ENCODE measurements around the gene GRID1. TPM values are rescaled to one million over a fixed set of nuclear protein-coding genes. Genes with fewer than 3 reads are reported as not detected.

The GRID1 gene
- total RNA-seq, 1 donor from 2014 or later: 7.1 TPM

DNA sequence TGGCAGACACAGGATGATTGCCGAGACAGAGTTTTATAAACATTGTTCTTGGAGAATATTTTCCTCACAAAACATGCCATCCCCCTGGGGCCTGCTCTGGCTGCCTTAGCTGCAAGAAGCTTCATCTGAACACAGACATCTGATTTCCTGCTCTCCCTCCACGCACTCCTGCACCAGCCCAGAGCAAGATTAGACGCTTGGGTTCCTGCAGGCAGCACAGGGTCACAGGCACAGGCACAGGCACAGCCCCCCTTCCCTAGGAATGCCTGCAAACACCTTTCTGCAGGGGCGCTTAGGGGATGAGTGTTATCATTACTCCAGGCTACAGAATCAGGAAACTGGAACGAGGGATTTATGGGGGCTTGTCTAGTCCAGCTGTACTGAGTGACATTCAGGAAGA is 450.3 kb downstream of the GRID1 start:
- intact Hi-C loops (cut with DNase I): no loop called here
- H3K27ac ChIP-seq: no peak overlapping the region
- TF ChIP-seq POLR2A (IDR thresholded peaks at IDR 0.05) (no peak), POLR2AphosphoS5 (IDR thresholded peaks at IDR 0.05; ENCODE audit: insufficient read depth in 1 of 2, low read depth in 1 of 2) (no peak)
- TF ChIP-seq, protein P1, sequence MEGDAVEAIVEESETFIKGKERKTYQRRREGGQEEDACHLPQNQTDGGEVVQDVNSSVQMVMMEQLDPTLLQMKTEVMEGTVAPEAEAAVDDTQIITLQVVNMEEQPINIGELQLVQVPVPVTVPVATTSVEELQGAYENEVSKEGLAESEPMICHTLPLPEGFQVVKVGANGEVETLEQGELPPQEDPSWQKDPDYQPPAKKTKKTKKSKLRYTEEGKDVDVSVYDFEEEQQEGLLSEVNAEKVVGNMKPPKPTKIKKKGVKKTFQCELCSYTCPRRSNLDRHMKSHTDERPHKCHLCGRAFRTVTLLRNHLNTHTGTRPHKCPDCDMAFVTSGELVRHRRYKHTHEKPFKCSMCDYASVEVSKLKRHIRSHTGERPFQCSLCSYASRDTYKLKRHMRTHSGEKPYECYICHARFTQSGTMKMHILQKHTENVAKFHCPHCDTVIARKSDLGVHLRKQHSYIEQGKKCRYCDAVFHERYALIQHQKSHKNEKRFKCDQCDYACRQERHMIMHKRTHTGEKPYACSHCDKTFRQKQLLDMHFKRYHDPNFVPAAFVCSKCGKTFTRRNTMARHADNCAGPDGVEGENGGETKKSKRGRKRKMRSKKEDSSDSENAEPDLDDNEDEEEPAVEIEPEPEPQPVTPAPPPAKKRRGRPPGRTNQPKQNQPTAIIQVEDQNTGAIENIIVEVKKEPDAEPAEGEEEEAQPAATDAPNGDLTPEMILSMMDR (IDR thresholded peaks at IDR 0.05): no peak
- no peaks in the 10 kb centered on the region for H3K9me3 ChIP-seq
- H3K27me3 ChIP-seq: no peaks in the 10 kb centered on the region
- H3K4me1 ChIP-seq: peaks cover 23% of the 10 kb centered on the region
- no peak overlapping the region for H3K4me3 ChIP-seq
- H3K36me3 ChIP-seq: no peaks in the 10 kb centered on the region
- DNase-seq (ENCODE audit: extremely low spot score in 2 of 2): no peak

DNA sequence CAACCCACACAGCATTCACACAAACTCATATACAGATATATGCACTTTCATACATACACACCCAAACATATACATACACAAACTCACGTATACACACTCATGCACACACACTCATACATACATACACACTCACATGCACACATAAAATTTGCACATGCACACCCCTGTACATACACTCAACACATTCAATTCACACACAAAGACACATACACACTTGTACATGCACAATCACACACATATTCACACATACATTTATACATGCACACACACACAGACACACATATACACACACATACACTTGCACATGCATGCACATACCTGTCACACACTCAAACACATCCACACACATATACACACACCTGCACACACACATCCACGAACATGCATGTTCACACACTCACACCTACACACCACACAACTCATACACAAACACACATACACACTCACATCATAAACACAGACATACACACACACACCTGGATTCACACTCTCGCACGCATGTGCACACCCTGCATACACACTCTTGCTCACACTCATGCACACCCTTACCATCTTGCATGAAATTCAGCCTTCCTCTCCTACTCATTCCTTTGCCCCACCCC is 451.2 kb downstream of the GRID1 start:
- H3K9me3 ChIP-seq: no peaks in the 10 kb centered on the region
- no peak overlapping the region for H3K27ac ChIP-seq
- peaks cover 23% of the 10 kb centered on the region for H3K4me1 ChIP-seq
- intact Hi-C loops (cut with DNase I): no loop called here
- TF ChIP-seq POLR2AphosphoS5 (IDR thresholded peaks at IDR 0.05; ENCODE audit: insufficient read depth in 1 of 2, low read depth in 1 of 2): no peak
- TF ChIP-seq, protein P1 (IDR thresholded peaks at IDR 0.05): no peak
- TF ChIP-seq POLR2A (IDR thresholded peaks at IDR 0.05): no peak
- no peak for DNase-seq (ENCODE audit: extremely low spot score in 2 of 2)
- H3K4me3 ChIP-seq: no peak overlapping the region
- no peaks in the 10 kb centered on the region for H3K36me3 ChIP-seq
- H3K27me3 ChIP-seq: no peaks in the 10 kb centered on the region

DNA sequence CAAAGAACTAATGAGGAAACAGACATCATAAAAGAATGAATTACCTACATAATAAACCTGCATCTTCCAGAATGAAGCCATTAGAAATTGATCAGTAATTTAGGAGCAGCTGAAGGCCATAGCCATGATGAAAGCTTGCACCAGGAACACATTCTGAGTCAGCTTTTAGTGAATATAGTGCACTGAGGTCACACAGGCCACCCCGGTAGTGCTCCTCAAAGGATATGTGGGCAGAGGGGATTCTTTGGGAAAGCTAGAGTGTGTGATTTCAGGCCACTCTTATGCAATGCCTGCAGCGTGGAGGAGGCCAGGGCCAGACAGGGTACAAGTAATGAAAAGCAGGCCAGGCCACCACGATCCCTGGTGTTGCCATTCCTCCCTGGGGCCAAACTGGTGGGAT is 451.9 kb downstream of the GRID1 start:
- TF ChIP-seq POLR2AphosphoS5 (IDR thresholded peaks at IDR 0.05; ENCODE audit: insufficient read depth in 1 of 2, low read depth in 1 of 2) (no peak), POLR2A (IDR thresholded peaks at IDR 0.05) (no peak)
- TF ChIP-seq, protein P1 (IDR thresholded peaks at IDR 0.05): no peak
- Histone ChIP-seq H3K4me3 (no peak overlapping the region), H3K4me1 (peaks cover 20% of the 10 kb centered on the region), H3K9me3 (no peaks in the 10 kb centered on the region), H3K36me3 (no peaks in the 10 kb centered on the region), H3K27ac (no peak overlapping the region), H3K27me3 (no peaks in the 10 kb centered on the region)
- DNase-seq (ENCODE audit: extremely low spot score in 2 of 2): no peak
- intact Hi-C loops (cut with DNase I): no loop called here

DNA sequence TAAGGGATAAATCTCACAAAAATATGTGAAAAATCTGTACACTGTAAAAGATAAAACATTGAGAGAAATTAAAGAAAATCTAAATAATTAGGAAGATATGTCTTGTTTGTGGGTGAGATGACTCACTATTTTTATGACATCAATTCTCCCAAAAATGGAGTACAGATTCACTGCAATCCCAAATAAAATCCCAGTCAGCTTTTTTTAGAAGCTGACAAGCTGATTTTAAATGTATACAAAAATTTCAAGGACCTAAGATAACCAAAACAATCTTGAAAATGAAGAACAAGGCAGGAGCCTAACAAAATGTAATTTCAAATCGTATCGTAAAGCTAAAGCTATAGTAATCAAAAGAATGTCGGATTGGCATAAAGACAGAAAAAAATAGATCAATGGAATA is 458.1 kb downstream of the GRID1 start:
- Histone ChIP-seq H3K27ac (no peak overlapping the region), H3K4me3 (no peak overlapping the region), H3K36me3 (no peaks in the 10 kb centered on the region), H3K9me3 (no peaks in the 10 kb centered on the region), H3K27me3 (no peaks in the 10 kb centered on the region), H3K4me1 (no peaks in the 10 kb centered on the region)
- intact Hi-C loops (cut with DNase I): no loop called here
- no peak for DNase-seq (ENCODE audit: extremely low spot score in 2 of 2)
- TF ChIP-seq POLR2AphosphoS5 (IDR thresholded peaks at IDR 0.05; ENCODE audit: insufficient read depth in 1 of 2, low read depth in 1 of 2) (no peak), POLR2A (IDR thresholded peaks at IDR 0.05) (no peak)
- TF ChIP-seq, protein P1 (IDR thresholded peaks at IDR 0.05): no peak

DNA sequence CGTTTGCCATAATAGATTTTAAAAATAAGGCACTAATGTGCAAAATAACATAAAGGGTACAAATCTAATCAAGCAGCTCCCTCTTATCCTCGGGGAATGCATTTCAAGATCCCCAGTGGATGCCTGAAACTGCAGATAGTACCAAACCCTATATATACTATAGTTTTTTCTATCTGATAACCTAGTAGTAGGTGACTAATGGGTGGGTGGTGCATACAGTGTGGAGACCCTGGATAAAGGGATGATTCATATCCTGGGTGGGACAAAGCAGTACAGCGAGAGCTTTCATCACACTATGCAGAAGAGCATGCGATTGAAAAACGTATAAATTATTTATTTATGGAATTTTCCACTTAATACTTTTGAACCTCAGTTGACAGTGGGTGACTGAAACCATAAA is 464.5 kb downstream of the GRID1 start:
- Histone ChIP-seq H3K27ac (no peak overlapping the region), H3K4me3 (no peak overlapping the region), H3K36me3 (no peaks in the 10 kb centered on the region), H3K27me3 (no peaks in the 10 kb centered on the region), H3K4me1 (no peaks in the 10 kb centered on the region), H3K9me3 (no peaks in the 10 kb centered on the region)
- no peak for DNase-seq (ENCODE audit: extremely low spot score in 2 of 2)
- no peak for TF ChIP-seq POLR2A (IDR thresholded peaks at IDR 0.05)
- TF ChIP-seq POLR2AphosphoS5 (IDR thresholded peaks at IDR 0.05; ENCODE audit: insufficient read depth in 1 of 2, low read depth in 1 of 2): no peak
- TF ChIP-seq, protein P1 (IDR thresholded peaks at IDR 0.05): no peak
- intact Hi-C loops (cut with DNase I): no loop called here
